NCI-H2029 treated with DMSO at 0.1 percent for 48 hours (cell line): ENCODE results near the gene VEGFA.
A peak's percentile ranks its signal among the peaks of the same experiment; 100 is the strongest.

Source experiments
- DNase-seq: peaks from one replicate; lab custom pipeline; 2025; lab: John Stamatoyannopoulos, UW

VEGFA gene

GRCh38 chr6:43738877-43739641 lies 31.0 kb upstream of the VEGFA start:
- DNase-seq: no peak

GRCh38 chr6:43739642-43740091 lies 30.3 kb upstream of the VEGFA start:
- DNase-seq: peak; percentile 43

DNA sequence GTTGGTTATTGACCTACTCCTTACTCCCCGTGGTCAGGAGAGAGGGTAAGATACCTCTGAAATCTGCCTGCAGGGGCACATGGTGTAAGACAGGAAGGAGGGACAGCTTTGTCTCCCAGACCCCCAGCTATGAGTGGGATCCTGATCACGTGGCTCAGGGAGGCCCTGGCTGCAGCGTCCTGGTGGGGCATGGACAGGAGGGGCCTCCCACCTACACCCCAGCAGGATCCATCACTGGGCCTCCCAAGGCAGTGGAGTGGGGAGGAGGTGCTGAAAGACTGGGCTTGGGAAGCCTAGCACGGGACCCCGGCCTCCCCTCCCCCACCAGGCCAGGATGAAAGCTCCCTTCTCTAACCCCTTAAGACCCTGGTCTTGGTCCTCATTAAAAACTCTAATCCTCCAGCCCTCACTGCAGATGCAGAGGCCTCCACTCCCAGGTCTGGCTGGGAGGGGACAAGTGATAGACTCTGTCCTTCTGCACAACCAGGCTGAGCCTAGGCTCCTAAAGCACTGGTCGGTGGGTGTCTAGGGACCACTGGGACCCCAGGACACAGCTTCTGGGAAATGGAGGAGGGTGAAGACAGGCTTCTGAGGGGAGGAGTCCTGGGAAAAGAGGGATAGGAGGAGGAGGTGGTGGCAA lies 29.6 kb upstream of the VEGFA start:
- no peak for DNase-seq

- DNase-seq: no peak
Measured at GRCh38 chr6:43740961-43741764, 28.8 kb upstream of the VEGFA start.

- no peak for DNase-seq
Measured at GRCh38 chr6:43741829-43742228, 28.2 kb upstream of the VEGFA start.

DNA sequence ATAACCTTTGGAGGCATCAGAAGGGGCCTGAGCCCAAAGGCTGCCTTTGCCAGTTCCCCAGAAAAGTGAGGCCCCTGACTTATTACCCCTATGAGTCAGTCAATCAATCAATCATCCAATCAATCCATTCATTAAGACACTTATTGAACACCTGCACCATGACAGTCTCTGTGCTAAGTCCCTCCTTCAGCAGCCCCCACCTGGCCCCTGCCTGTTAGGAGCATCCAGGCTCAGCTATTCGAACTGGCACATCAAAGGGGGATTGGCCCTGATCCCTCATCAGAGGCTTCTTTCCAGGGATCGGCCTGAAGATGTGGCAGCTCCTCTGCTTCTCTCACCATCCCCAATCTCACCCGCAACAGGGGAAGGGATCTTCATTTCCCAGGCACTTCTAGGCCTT lies 27.7 kb upstream of the VEGFA start:
- no peak for DNase-seq

DNA sequence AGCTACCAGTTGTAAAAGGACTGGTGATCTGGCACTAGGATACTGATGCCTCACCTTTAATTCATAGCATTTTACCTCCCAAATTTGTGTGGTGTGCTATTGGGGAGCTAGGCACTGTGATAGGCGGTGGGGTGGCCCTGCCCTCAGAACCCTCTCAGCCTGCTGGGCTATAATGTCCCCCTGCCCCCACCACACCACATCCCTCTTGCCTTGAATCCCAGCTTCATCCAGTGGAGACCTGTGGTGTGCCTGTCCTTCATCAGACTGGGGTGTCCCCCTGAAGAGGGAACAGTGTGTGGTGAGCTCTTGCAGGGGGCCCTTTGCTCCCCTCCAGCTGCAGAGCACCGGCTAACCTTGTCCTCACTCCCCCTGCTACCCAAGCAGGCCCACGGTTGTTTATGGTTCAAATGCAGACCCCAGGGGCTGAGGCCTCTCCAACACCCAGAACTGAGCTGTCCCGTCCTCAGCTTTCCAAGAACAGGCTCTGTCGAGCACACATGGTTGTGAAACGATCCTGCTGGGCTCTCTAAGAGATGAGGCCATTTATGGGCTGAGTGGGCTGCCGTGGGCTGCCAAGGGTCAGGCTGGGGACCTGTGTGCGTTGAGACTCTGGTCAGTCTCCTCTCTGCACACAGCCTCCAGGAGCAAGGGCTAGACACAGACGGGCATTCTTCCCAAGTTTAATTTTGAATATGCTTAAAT lies 26.9 kb upstream of the VEGFA start:
- DNase-seq: no peak

- DNase-seq: no peak
Measured at GRCh38 chr6:43743682-43744381, 26.2 kb upstream of the VEGFA start.

GRCh38 chr6:43744491-43744890 lies 25.5 kb upstream of the VEGFA start:
- no peak for DNase-seq

GRCh38 chr6:43744931-43745727 lies 24.9 kb upstream of the VEGFA start:
- no peak for DNase-seq

GRCh38 chr6:43746071-43746470 lies 23.9 kb upstream of the VEGFA start:
- DNase-seq: no peak

DNA sequence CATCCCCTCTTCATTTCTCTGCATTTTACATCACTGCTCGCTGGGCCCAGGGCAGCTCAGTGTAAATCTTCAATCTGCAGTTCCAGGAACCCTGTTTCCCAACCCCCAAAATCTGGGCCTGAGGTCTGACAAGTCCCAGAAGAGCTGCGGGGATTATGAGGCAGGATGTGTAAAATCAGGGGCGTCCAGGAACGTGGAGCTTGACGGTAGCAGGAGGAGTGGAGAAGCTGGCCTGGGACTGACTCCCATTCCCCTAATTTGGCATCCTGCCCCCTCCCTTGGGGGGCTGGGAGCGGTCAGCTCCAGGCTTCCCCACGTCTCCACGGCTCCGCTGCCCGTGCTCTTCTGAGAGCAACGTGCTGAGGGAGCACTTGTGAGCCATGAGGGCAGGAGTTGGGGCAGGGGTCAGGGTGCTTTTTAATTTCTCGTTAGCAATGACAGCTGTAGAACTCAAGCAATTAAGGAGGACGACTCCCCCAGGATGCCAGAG lies 23.4 kb upstream of the VEGFA start:
- no peak for DNase-seq

DNA sequence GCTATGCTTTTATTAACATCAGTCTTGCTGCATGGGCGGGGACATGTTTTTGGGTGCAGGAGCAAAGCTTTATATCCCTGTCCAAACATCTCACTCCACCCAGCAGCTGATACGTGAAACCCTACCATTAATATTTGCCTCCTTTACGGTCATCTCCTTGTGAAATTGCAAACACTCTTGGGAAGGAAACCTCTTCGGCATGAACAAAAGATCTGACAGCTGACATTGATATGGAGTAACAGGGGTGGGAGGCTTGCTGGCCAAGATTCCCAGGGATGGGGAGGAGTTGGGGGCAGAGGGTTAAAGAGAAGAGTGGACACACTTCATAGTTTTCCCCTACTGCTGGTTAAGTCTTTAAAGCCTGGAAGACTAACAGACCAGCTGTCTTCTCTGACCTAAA lies 22.2 kb upstream of the VEGFA start:
- DNase-seq: no peak

DNA sequence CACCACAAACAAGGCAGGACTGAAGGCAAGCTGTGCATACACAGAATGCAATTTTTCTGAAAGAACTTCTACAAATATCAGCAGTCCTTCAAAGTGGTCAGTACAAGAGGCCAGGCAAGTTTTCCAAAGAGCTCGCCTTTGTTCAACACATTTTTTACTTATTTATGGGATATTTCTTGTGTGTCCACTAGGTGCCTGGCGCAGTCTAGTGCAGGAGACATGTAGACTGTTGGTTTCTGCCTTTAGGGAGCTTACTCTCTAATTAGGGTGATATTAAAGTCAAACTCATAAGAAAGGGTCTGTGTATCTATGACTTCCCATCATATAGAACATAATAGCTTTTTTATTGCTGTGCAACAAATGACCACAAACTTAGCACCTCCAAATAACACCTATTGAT lies 21.2 kb upstream of the VEGFA start:
- no peak for DNase-seq

- no peak for DNase-seq
Measured at GRCh38 chr6:43749461-43749860, 20.6 kb upstream of the VEGFA start.

- no peak for DNase-seq
Measured at GRCh38 chr6:43750622-43751021, 19.4 kb upstream of the VEGFA start.

GRCh38 chr6:43753570-43754183 lies 16.3 kb upstream of the VEGFA start:
- no peak for DNase-seq

DNA sequence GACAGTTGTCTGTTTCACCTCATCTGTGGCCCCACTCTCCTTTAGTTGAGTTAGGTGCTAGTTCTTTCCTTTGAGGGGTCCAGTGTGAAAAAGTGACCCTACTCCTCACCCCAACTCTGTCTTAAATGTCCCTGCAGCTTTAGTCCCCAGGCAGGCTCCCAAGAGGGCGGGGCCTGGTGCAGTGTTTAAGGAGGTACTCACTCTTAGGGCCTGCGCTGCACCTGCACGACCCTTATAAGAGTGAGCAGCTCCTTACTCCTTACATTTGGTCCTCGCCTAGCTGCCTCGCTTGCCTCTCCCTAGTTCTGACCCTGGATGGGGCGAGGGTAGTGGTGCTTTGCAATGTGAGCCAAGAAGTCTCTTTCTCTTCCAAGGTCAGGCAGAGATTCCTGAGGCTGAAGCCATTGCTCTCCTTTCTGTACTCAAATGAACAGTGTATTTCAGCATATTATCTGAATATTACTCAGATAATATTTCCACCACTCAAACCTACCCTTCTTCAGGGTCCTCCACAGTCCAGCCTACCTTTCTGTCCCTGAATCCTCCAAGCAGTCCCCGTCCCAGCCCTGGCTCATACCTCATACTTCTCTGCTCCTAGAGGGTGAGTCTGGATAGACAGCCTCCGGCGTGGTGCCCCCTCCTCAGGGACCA lies 11.9 kb upstream of the VEGFA start:
- DNase-seq: no peak

DNA sequence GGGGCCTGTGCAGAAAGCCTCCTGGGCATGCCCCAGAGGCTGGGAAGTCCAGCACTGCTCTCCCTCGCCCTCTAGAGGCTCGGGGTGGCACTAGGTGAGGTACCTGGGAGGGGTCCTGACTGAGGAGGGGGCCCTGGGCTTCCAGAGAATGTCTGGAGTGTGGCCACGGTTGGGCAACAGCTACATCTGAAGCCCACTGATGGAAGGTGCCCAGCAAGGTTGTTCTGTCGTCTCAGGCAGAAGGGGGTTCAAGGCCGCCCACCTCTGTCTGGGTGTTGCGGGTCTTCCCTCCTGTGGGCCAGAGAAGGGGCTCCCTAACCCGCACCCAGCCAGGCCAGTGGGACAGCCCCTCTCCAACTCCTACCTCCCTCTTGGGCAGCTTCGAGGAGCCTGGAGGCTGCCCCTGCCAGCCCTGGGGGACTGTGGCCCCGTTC lies 11.4 kb upstream of the VEGFA start:
- DNase-seq: no peak
